GM04504 (cell line): Measurements from ENCODE around the gene KRTAP27-1.

Source experiments
- DNase-seq: peaks from one replicate; pipeline ENCODE4 v3.0.0-alpha.2; 2012; ENCODE audit warnings: low read depth

Gene KRTAP27-1

DNA sequence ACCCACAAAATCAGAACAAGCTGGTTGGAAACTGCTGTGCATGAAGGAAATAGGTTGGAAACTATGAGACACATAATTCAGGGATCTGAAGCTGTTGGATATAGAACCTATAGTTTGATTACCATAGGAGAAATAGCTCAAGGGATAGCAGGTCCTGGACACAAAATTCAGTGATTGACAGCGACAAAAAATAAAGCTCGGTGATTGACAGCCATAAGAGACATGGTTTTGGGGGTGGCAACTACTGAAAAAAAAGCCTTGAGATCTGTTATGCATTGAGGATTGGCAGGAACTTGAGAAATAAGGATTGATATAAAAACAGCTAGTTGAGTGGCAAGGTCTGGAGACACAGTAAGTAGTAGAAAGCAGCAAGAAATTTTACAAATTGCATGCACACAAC is 48.3 kb downstream of the KRTAP27-1 start, which contains the start of gene KRTAP25-1:
Gene KRTAP25-1, minus strand, starts transcription at position 300 of the 400 bp plus-strand sequence. Its CDS starts 24 bp downstream, at position 276.
- DNase-seq, result no peak
